ENCODE data around the gene RNF157. TPM values are rescaled to one million over a fixed set of nuclear protein-coding genes. Genes with fewer than 3 reads are reported as not detected.

The RNF157 gene
- total and polyA plus RNA-seq, 9 of the 15 experiments (the other 6 are each of a cell fraction or from before 2014, with no cell fraction given) = 8.1 to 31.7 (median 20.8) TPM

DNA sequence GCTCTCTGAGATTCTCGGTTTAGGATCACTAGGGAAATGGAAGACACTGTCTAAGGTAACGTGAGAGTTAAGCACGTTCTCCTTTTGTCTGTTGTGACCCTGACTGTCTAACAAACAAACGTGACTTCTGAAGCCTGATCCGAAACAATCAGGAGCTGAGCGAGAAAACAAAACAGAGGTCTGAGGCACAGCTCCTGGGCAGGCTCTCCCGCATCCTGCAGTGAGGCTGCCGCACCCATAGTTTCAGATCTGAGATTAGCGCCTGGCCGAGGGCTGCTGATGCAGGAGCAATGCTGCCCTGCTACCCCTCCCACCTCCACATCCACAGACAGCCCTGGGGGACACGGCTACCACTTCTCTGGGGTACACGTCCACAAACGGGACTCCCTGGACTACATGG lies 46.7 kb downstream of the RNF157 start:
- peak; percentile 82 for ATAC-seq
- peak; percentile 53 to 78 (median 62) for DNase-seq (ENCODE audit: extremely low read depth in 1 of 4, low spot score in 3 of 4)
- peak; percentile 46 to 94; a peak in 3 of 4 replicates for TF ChIP-seq RCOR1 (IDR thresholded peaks at IDR 0.05; ENCODE audit: borderline replicate concordance in 1 of 2, low read depth in 2 of 2, low read length in 2 of 2)
- TF ChIP-seq JUND (IDR thresholded peaks at IDR 0.05; ENCODE audit: borderline replicate concordance, low read depth, low read length) = 0 out of 2 replicates have a peak, but pooled peaks have one; percentile 4
- TF ChIP-seq JUND (tag; IDR thresholded peaks at IDR 0.05; ENCODE audit: borderline replicate concordance, low read depth, low read length) = no peak
- TF ChIP-seq, protein P1, sequence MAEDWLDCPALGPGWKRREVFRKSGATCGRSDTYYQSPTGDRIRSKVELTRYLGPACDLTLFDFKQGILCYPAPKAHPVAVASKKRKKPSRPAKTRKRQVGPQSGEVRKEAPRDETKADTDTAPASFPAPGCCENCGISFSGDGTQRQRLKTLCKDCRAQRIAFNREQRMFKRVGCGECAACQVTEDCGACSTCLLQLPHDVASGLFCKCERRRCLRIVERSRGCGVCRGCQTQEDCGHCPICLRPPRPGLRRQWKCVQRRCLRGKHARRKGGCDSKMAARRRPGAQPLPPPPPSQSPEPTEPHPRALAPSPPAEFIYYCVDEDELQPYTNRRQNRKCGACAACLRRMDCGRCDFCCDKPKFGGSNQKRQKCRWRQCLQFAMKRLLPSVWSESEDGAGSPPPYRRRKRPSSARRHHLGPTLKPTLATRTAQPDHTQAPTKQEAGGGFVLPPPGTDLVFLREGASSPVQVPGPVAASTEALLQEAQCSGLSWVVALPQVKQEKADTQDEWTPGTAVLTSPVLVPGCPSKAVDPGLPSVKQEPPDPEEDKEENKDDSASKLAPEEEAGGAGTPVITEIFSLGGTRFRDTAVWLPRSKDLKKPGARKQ (CRISPR knock-in tag; IDR thresholded peaks at IDR 0.05) = no peak
- peak; percentile 93 for TF ChIP-seq CTBP1 (IDR thresholded peaks at IDR 0.05; ENCODE audit: borderline replicate concordance)
- peak; percentile 12; the same call in 1 of the 2 replicates for TF ChIP-seq ARID1B (IDR thresholded peaks at IDR 0.05)
- TF ChIP-seq, protein P2, sequence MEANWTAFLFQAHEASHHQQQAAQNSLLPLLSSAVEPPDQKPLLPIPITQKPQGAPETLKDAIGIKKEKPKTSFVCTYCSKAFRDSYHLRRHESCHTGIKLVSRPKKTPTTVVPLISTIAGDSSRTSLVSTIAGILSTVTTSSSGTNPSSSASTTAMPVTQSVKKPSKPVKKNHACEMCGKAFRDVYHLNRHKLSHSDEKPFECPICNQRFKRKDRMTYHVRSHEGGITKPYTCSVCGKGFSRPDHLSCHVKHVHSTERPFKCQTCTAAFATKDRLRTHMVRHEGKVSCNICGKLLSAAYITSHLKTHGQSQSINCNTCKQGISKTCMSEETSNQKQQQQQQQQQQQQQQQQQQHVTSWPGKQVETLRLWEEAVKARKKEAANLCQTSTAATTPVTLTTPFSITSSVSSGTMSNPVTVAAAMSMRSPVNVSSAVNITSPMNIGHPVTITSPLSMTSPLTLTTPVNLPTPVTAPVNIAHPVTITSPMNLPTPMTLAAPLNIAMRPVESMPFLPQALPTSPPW (CRISPR knock-in tag; IDR thresholded peaks at IDR 0.05) = peak; percentile 30; the same call in 1 of the 2 replicates
- TF ChIP-seq, protein P3, sequence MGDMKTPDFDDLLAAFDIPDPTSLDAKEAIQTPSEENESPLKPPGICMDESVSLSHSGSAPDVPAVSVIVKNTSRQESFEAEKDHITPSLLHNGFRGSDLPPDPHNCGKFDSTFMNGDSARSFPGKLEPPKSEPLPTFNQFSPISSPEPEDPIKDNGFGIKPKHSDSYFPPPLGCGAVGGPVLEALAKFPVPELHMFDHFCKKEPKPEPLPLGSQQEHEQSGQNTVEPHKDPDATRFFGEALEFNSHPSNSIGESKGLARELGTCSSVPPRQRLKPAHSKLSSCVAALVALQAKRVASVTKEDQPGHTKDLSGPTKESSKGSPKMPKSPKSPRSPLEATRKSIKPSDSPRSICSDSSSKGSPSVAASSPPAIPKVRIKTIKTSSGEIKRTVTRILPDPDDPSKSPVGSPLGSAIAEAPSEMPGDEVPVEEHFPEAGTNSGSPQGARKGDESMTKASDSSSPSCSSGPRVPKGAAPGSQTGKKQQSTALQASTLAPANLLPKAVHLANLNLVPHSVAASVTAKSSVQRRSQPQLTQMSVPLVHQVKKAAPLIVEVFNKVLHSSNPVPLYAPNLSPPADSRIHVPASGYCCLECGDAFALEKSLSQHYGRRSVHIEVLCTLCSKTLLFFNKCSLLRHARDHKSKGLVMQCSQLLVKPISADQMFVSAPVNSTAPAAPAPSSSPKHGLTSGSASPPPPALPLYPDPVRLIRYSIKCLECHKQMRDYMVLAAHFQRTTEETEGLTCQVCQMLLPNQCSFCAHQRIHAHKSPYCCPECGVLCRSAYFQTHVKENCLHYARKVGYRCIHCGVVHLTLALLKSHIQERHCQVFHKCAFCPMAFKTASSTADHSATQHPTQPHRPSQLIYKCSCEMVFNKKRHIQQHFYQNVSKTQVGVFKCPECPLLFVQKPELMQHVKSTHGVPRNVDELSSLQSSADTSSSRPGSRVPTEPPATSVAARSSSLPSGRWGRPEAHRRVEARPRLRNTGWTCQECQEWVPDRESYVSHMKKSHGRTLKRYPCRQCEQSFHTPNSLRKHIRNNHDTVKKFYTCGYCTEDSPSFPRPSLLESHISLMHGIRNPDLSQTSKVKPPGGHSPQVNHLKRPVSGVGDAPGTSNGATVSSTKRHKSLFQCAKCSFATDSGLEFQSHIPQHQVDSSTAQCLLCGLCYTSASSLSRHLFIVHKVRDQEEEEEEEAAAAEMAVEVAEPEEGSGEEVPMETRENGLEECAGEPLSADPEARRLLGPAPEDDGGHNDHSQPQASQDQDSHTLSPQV (IDR thresholded peaks at IDR 0.05) = peak; percentile 36; the same call in 1 of the 2 replicates
- TF ChIP-seq MYNN (IDR thresholded peaks at IDR 0.05) = no peak
- TF ChIP-seq MYNN (CRISPR knock-in tag; IDR thresholded peaks at IDR 0.05) = no peak
- peak; percentile 38; the same call in 1 of the 2 replicates for TF ChIP-seq HDAC2 (IDR thresholded peaks at IDR 0.05)
- no peak for TF ChIP-seq NCOA2 (IDR thresholded peaks at IDR 0.05; ENCODE audit: partially characterized antibody in 2 of 2)
- 0 out of 2 replicates have a peak, but pooled peaks have one; percentile 15 for TF ChIP-seq MYC (IDR thresholded peaks at IDR 0.05; ENCODE audit: low read depth, low read length)
- TF ChIP-seq MYC (CRISPR knock-in tag; IDR thresholded peaks at IDR 0.05; ENCODE audit: borderline replicate concordance, low read depth) = no peak
- peak; percentile 15 for TF ChIP-seq EP300 (IDR thresholded peaks at IDR 0.05; ENCODE audit: low read length)
- peak; percentile 36 for TF ChIP-seq SMARCE1 (IDR thresholded peaks at IDR 0.05)
- TF ChIP-seq NRF1 (conservative IDR thresholded peaks at IDR 0.05 in 1 of 2, IDR thresholded peaks at IDR 0.05 in 1 of 2) = peak; percentile 40 to 56

More for the DNA sequence above, 46.7 kb downstream of the RNF157 start:
- intact Hi-C loops (cut with micrococcal nuclease) = no loop called here
- H3K27ac ChIP-seq (ENCODE audit: extremely low read depth, low read depth, low read length) = peak overlapping the region; percentile 91
- WGBS (ENCODE audit: insufficient coverage, low coverage, missing lambda C conversion rate) = 2% methylated on average over 13 of the region's 13 CpGs
- no peaks in the 10 kb centered on the region for H3K27me3 ChIP-seq (ENCODE audit: control insufficient read depth in 2 of 2, insufficient read depth in 2 of 2, low read length in 2 of 2)
- H4K20me1 ChIP-seq (replicated peaks; ENCODE audit: control insufficient read depth, insufficient read depth, low read length) = no peaks in the 10 kb centered on the region
- H3K9me3 ChIP-seq (replicated peaks; ENCODE audit: control insufficient read depth, insufficient read depth, low read depth, low read length) = no peaks in the 10 kb centered on the region
- in situ Hi-C loops (cut with MboI) = no loop called here
- FAIRE-seq = peak; percentile 76
- no peaks in the 10 kb centered on the region for H3K9me1 ChIP-seq (ENCODE audit: control insufficient read depth, insufficient read depth, low read length)
- H3K4me1 ChIP-seq (replicated peaks in 1 of 2; ENCODE audit: control insufficient read depth in 2 of 2, insufficient read depth in 2 of 2, low read length in 2 of 2) = peaks cover 53 to 71% of the 10 kb centered on the region in 2 experiments
- peak overlapping the region; percentile 55 for H3K4me2 ChIP-seq (ENCODE audit: insufficient read depth, low read length)
- H3K79me2 ChIP-seq (ENCODE audit: control insufficient read depth, insufficient read depth, low read length) = peaks cover 50% of the 10 kb centered on the region
- BruUV-seq (replicated peaks) = no TSS peak
- ChIA-PET CTCF (ENCODE audit: low intra/inter-chr PET ratio) (no interaction called here), POLR2A (interaction anchor here (1.0 to 3.2 kb wide), 3 partner anchors 11 to 74 kb away, joined by 4 to 16 read pairs (median 13); no protein-coding TSS in a partner anchor)
- H3K9ac ChIP-seq (ENCODE audit: insufficient read depth in 1 of 2, low read depth in 2 of 2, low read length in 2 of 2) = peak overlapping the region; percentile 73 to 74; a peak in 3 of 4 replicates
- peak overlapping the region; percentile 64 for H2AFZ ChIP-seq (ENCODE audit: low read depth, low read length)
- H3K36me3 ChIP-seq (ENCODE audit: control insufficient read depth, insufficient read depth, low read length) = peaks cover 24% of the 10 kb centered on the region; the same call in 2 of the 3 replicates
- no peak overlapping the region for H3K4me3 ChIP-seq
